Measurements from ENCODE around the gene ARL10. TPM values are rescaled to one million over a fixed set of nuclear protein-coding genes. Genes with fewer than 3 reads are reported as not detected.

ARL10 gene
- total RNA-seq, 4 donors from 2014 or later = 1.4 to 4.7 (median 2.4) TPM

GRCh38 chr5:176397736-176398420 is 32.6 kb downstream of the ARL10 start:
- Histone ChIP-seq H3K9me3 (no peaks in the 10 kb centered on the region), H3K27me3 (no peaks in the 10 kb centered on the region), H3K4me3 (no peak overlapping the region), H3K4me1 (peaks cover 0 to 3% of the 10 kb centered on the region in 2 donors), H3K36me3 (peaks cover 0 to 43% of the 10 kb centered on the region in 2 donors), H3K27ac (no peak overlapping the region)
- in situ Hi-C loops (cut with MboI; ENCODE audit: low sequenced_read_pairs in 4 of 4) = no loop called here
- TF ChIP-seq, protein P1, sequence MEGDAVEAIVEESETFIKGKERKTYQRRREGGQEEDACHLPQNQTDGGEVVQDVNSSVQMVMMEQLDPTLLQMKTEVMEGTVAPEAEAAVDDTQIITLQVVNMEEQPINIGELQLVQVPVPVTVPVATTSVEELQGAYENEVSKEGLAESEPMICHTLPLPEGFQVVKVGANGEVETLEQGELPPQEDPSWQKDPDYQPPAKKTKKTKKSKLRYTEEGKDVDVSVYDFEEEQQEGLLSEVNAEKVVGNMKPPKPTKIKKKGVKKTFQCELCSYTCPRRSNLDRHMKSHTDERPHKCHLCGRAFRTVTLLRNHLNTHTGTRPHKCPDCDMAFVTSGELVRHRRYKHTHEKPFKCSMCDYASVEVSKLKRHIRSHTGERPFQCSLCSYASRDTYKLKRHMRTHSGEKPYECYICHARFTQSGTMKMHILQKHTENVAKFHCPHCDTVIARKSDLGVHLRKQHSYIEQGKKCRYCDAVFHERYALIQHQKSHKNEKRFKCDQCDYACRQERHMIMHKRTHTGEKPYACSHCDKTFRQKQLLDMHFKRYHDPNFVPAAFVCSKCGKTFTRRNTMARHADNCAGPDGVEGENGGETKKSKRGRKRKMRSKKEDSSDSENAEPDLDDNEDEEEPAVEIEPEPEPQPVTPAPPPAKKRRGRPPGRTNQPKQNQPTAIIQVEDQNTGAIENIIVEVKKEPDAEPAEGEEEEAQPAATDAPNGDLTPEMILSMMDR (IDR thresholded peaks at IDR 0.05 in 4 of 5, conservative IDR thresholded peaks at IDR 0.05 in 1 of 5) = no peak
- TF ChIP-seq POLR2A (IDR thresholded peaks at IDR 0.05) = no peak
- intact Hi-C loops (cut with DNase I; ENCODE audit: low total_unique reads) = no loop called here
- DNase-seq = peak in 1 of 2 donors; percentile 5
- no peak for ATAC-seq

GRCh38 chr5:176400382-176401156 is 35.3 kb downstream of the ARL10 start:
- in situ Hi-C loops (cut with MboI; ENCODE audit: low sequenced_read_pairs in 4 of 4) = loop anchor here in 1 of 4 donors (25.0 kb wide), 1 partner anchor 137 kb away; the partner anchor contains the start of genes CDHR2 and RNF44
- peaks cover 0 to 46% of the 10 kb centered on the region in 2 donors for H3K36me3 ChIP-seq
- H3K27ac ChIP-seq = no peak overlapping the region
- H3K9me3 ChIP-seq = no peaks in the 10 kb centered on the region
- no peaks in the 10 kb centered on the region for H3K27me3 ChIP-seq
- DNase-seq (no peak), ATAC-seq (no peak)
- peaks cover 0 to 3% of the 10 kb centered on the region in 2 donors for H3K4me1 ChIP-seq
- intact Hi-C loops (cut with DNase I; ENCODE audit: low total_unique reads) = no loop called here
- no peak overlapping the region for H3K4me3 ChIP-seq
- TF ChIP-seq, protein P1 (IDR thresholded peaks at IDR 0.05 in 4 of 5, conservative IDR thresholded peaks at IDR 0.05 in 1 of 5) = no peak
- TF ChIP-seq POLR2A (IDR thresholded peaks at IDR 0.05) = no peak

GRCh38 chr5:176401281-176402205 is 36.3 kb downstream of the ARL10 start:
- Histone ChIP-seq H3K27ac (peak overlapping the region in 1 of 4 donors; percentile 33), H3K4me1 (peaks cover 0 to 3% of the 10 kb centered on the region in 2 donors), H3K27me3 (no peaks in the 10 kb centered on the region), H3K36me3 (peaks cover 0 to 49% of the 10 kb centered on the region in 2 donors), H3K4me3 (no peak overlapping the region), H3K9me3 (no peaks in the 10 kb centered on the region)
- intact Hi-C loops (cut with DNase I; ENCODE audit: low total_unique reads) = no loop called here
- TF ChIP-seq, protein P1 (IDR thresholded peaks at IDR 0.05 in 4 of 5, conservative IDR thresholded peaks at IDR 0.05 in 1 of 5) = no peak
- TF ChIP-seq POLR2A (IDR thresholded peaks at IDR 0.05) = no peak
- in situ Hi-C loops (cut with MboI; ENCODE audit: low sequenced_read_pairs in 4 of 4) = loop anchor here in 1 of 4 donors (25.0 kb wide), 1 partner anchor 136 kb away; the partner anchor contains the start of genes CDHR2 and RNF44
- no peak for ATAC-seq
- no peak for DNase-seq

DNA sequence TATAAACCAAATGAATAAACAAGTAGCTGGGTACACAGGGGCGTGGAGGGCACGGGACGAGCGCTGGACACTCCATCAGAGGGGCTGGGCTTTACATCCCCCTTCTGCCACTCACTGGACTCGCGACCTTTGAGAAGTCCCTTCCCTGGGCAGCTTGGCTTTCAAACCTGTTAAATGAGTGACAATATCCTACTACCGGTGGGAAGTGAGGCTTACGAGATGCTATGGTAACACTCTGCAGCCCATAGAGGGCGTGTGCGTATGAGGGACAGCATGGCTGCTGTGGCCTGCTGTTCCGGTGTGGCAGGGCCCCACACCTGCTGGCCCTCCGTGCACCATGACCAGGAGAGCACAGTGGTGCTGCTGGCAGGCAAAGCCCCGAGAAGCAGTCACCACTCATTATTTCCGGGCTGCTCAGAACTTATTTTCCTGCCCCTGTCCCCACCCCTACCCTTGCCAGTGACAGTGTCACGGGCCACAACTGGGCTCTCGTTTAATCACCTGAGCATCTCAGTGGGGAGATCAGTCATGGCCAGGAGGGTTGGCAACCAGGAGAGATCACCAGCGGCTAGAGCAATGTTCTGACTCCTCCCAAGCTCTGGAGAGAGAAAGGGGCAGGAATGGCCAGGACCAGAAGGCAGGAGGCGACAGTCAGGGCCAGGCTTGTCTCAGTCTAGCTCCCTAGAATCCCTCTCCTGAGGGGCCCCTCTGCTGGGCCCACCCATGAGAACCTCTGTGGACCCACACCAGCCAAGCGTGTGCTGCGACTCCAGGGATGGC is 40.6 kb downstream of the ARL10 start:
- H3K36me3 ChIP-seq = peaks cover 0 to 57% of the 10 kb centered on the region in 2 donors
- no peak overlapping the region for H3K27ac ChIP-seq
- peaks cover 3 to 20% of the 10 kb centered on the region in 2 donors for H3K4me1 ChIP-seq
- no peaks in the 10 kb centered on the region for H3K9me3 ChIP-seq
- in situ Hi-C loops (cut with MboI; ENCODE audit: low sequenced_read_pairs in 4 of 4) = loop anchor here in 1 of 4 donors (25.0 kb wide), 1 partner anchor 131 kb away; the partner anchor contains the start of genes CDHR2 and RNF44
- intact Hi-C loops (cut with DNase I; ENCODE audit: low total_unique reads) = no loop called here
- DNase-seq (no peak), ATAC-seq (no peak)
- H3K27me3 ChIP-seq = no peaks in the 10 kb centered on the region
- no peak overlapping the region for H3K4me3 ChIP-seq
- TF ChIP-seq, protein P1 (IDR thresholded peaks at IDR 0.05 in 4 of 5, conservative IDR thresholded peaks at IDR 0.05 in 1 of 5) = no peak
- no peak for TF ChIP-seq POLR2A (IDR thresholded peaks at IDR 0.05)

All from gastrocnemius medialis (tissue), 4 donors.